IMR-90 (cell line): ENCODE results near the gene CSH2. TPM values are rescaled to one million over a fixed set of nuclear protein-coding genes. Genes with fewer than 3 reads are reported as not detected.

Experiments
- ATAC-seq: fragments of 200-7000 bp; cut with Tn5 transposase; 2 replicates; pipeline ENCODE4 v1.9.1; 2020; ENCODE audit warnings: low read depth, mild to moderate bottlenecking, moderate library complexity
- BruUV-seq: library from RNA; stranded (reverse); fragments of 400-500 nt; replicated peaks from 2 replicates; lab custom pipeline; 2021; lab: Mats Ljungman, UMichigan
- CTCF ChIA-PET: fragments of 300-600 bp; formaldehyde crosslinking; extraction: SDS; loops from one replicate; lab custom pipeline; 2021; ENCODE audit warnings: antibody characterized with exemption; lab: Yijun Ruan, JAX
- POLR2A ChIA-PET: fragments of 300-600 bp; sonication (Branson Sonifier 250); formaldehyde crosslinking; loops from one replicate; lab custom pipeline; 2022; ENCODE audit warnings: antibody characterized with exemption; ENCODE audit not compliant: unreplicated experiment; lab: Charles Lee
- DNase-seq: peaks from one replicate; pipeline ENCODE4 v3.0.0; 2013
- H2AFZ ChIP-seq: replicated peaks from 2 replicates; pipeline ENCODE3; 2013; ENCODE audit warnings: low read length, mild to moderate bottlenecking; ENCODE audit not compliant: poor library complexity
- H2AK5ac ChIP-seq: 2 replicates; pipeline ENCODE4 v1.6.1; 2013; ENCODE audit warnings: low read depth, low read length, inconsistent platforms
- H2AK9ac ChIP-seq: replicated peaks from 2 replicates; pipeline ENCODE3; 2013; ENCODE audit warnings: mild to moderate bottlenecking, low read depth, low read length, moderate library complexity; ENCODE audit not compliant: poor library complexity
- H2BK120ac ChIP-seq: 2 replicates; pipeline ENCODE4 v1.6.1; 2013; ENCODE audit warnings: low read depth, low read length, inconsistent platforms
- H2BK15ac ChIP-seq: 3 replicates; pipeline ENCODE4 v1.6.1; 2013; ENCODE audit warnings: low read depth, low read length, inconsistent platforms
- H2BK20ac ChIP-seq: 2 replicates; pipeline ENCODE4 v1.6.1; 2013; ENCODE audit warnings: low read depth, mild to moderate bottlenecking, inconsistent platforms, low read length, moderate library complexity
- H2BK5ac ChIP-seq: 2 replicates; pipeline ENCODE4 v1.6.1; 2013; ENCODE audit warnings: mild to moderate bottlenecking, low read depth, low read length, inconsistent platforms; ENCODE audit not compliant: poor library complexity, severe bottlenecking
- H3K14ac ChIP-seq: replicated peaks from 2 replicates; pipeline ENCODE4 v1.6.1; 2013; ENCODE audit warnings: low read depth, low read length, inconsistent platforms
- H3K18ac ChIP-seq: 2 replicates; pipeline ENCODE4 v1.6.1; 2013; ENCODE audit warnings: low read depth, low read length, control low read depth
- H3K23ac ChIP-seq: 2 replicates; pipeline ENCODE4 v1.6.1; 2013; ENCODE audit warnings: low read depth, low read length, inconsistent platforms
- H3K27ac ChIP-seq: 2 replicates; pipeline ENCODE4 v1.5.1; 2013; ENCODE audit warnings: mild to moderate bottlenecking, control low read depth, low read length; ENCODE audit not compliant: insufficient read depth
- H3K27me3 ChIP-seq: 2 replicates; pipeline ENCODE4 v1.6.1; 2013; ENCODE audit warnings: low read length; ENCODE audit not compliant: control insufficient read depth, insufficient read depth
- H3K36me3 ChIP-seq: 2 replicates; pipeline ENCODE4 v1.6.1; 2013; ENCODE audit warnings: low read length, mixed read lengths; ENCODE audit not compliant: control insufficient read depth, insufficient read depth
- H3K4ac ChIP-seq: 2 replicates; pipeline ENCODE4 v1.6.1; 2013; ENCODE audit warnings: low read depth, low read length, inconsistent platforms
- H3K4me1 ChIP-seq: 2 replicates; pipeline ENCODE4 v1.6.1; 2013; ENCODE audit warnings: low read length, mixed read lengths; ENCODE audit not compliant: control insufficient read depth, insufficient read depth
- H3K4me2 ChIP-seq: 2 replicates; pipeline ENCODE4 v1.6.1; 2013; ENCODE audit warnings: low read depth, mild to moderate bottlenecking, control low read depth, low read length, moderate library complexity
- H3K4me3 ChIP-seq: 2 replicates; pipeline ENCODE4 v1.5.1; 2013; ENCODE audit warnings: low read depth, mild to moderate bottlenecking, control low read depth, low read length, moderate library complexity; ENCODE audit not compliant: insufficient read depth
- H3K56ac ChIP-seq: 2 replicates; pipeline ENCODE4 v1.6.1; 2013; ENCODE audit warnings: low read length, inconsistent platforms; ENCODE audit not compliant: insufficient read depth; ENCODE audit errors: extremely low read depth
- H3K79me1 ChIP-seq, 2 experiments: 2 replicates each; pipeline ENCODE4 v1.6.1; 2013; ENCODE audit warnings: low read length in 2 of 2, inconsistent platforms in 1 of 2, low read depth in 1 of 2
- H3K9ac ChIP-seq: 2 replicates; pipeline ENCODE4 v1.6.1; 2013; ENCODE audit warnings: low read depth, low read length, control low read depth
- H3K9me1 ChIP-seq: 2 replicates; pipeline ENCODE4 v1.6.1; 2013; ENCODE audit warnings: low read length, inconsistent platforms; ENCODE audit not compliant: insufficient read depth
- H3K9me3 ChIP-seq: 2 replicates; pipeline ENCODE4 v1.6.1; 2013; ENCODE audit warnings: low read length; ENCODE audit not compliant: control insufficient read depth, insufficient read depth
- H4K20me1 ChIP-seq: 2 replicates; pipeline ENCODE4 v1.6.1; 2013; ENCODE audit warnings: low read length, inconsistent platforms; ENCODE audit not compliant: insufficient read depth
- H4K5ac ChIP-seq: 2 replicates; pipeline ENCODE4 v1.6.1; 2013; ENCODE audit warnings: mild to moderate bottlenecking, low read depth, low read length, control low read depth
- H4K8ac ChIP-seq, 2 experiments: 2 replicates each; pipeline ENCODE4 v1.6.1; 2013; ENCODE audit warnings: low read depth in 2 of 2, low read length in 2 of 2, control low read depth in 1 of 2, inconsistent platforms in 1 of 2
- H4K91ac ChIP-seq: 2 replicates; pipeline ENCODE4 v1.6.1; 2013; ENCODE audit warnings: low read depth, low read length, inconsistent platforms; ENCODE audit not compliant: insufficient read depth
- CEBPB ChIP-seq: IDR thresholded peaks from 2 replicates; pipeline ENCODE4 v1.6.1; 2012; ENCODE audit warnings: low read depth, low read length, improper control_type of control experiment
- ELK1 ChIP-seq: fragments of 150-350 bp; IDR thresholded peaks from 2 replicates; pipeline ENCODE4 v1.6.1; 2016; ENCODE audit warnings: low read depth, mild to moderate bottlenecking, low read length, moderate library complexity, borderline replicate concordance
- MAFK ChIP-seq: IDR thresholded peaks from 2 replicates; pipeline ENCODE4 v1.6.1; 2012; ENCODE audit warnings: low read depth, low read length, improper control_type of control experiment
- RAD21 ChIP-seq: IDR thresholded peaks from 2 replicates; pipeline ENCODE4 v1.6.1; 2012; ENCODE audit warnings: low read length, improper control_type of control experiment
- RCOR1 ChIP-seq: IDR thresholded peaks from 2 replicates; pipeline ENCODE4 v1.6.1; 2012; ENCODE audit warnings: mild to moderate bottlenecking, low read length, improper control_type of control experiment; ENCODE audit not compliant: insufficient replicate concordance
- WGBS, 2 experiments: methylation state at CpG; one replicate each; pipeline versions ENCODE4 v1.1.5 to v1.1.7; 2013; ENCODE audit warnings: missing lambda C conversion rate in 2 of 2; ENCODE audit not compliant: insufficient read length in 1 of 2; ENCODE audit errors: extremely low coverage in 2 of 2; 5-methylcytosine and 5-hydroxymethylcytosine counted together
- dilution Hi-C: fragments of 300-500 bp; cut with HindIII; formaldehyde crosslinking; loops from one replicate; pipeline ENCODE4 v1.14.3; 2018; ENCODE audit warnings: low sequenced_read_pairs; ENCODE audit not compliant: unreplicated experiment
- in situ Hi-C: fragments of 300-500 bp; cut with MboI; formaldehyde crosslinking; loops from 3 replicates; pipeline ENCODE4 v1.14.3; 2019; ENCODE audit warnings: low sequenced_read_pairs, inconsistent platforms, mixed read lengths
- intact Hi-C: fragments of 100-400 bp; cut with micrococcal nuclease; formaldehyde crosslinking; loops from 2 replicates; pipeline ENCODE4 v1.10.0; 2022
- polyA plus RNA-seq, 3 experiments: library from polyadenylated mRNA; depleted of rRNA; stranded (reverse); fragments of >200 nt; gene quantifications; 2 replicates each; pipeline ENCODE4 v1.2.3, GENCODE V29; 2012; ENCODE audit warnings: low replicate concordance in 1 of 3
- total RNA-seq: library from RNA; depleted of rRNA; stranded (reverse); fragments of >200 nt; gene quantifications from 2 replicates; pipeline ENCODE4 v1.2.3, GENCODE V29; 2012

The CSH2 gene
- total and polyA plus RNA-seq, 2 of the 4 experiments (the other 2 are of a cell fraction) = not detected

GRCh38 chr17:63831505-63831904 is 42.0 kb downstream of the CSH2 start:
- peaks cover 44% of the 10 kb centered on the region for H4K20me1 ChIP-seq
- H2BK120ac ChIP-seq = no peak overlapping the region
- peaks cover 27 to 72% of the 10 kb centered on the region in 2 experiments for H3K79me1 ChIP-seq
- no peak overlapping the region for H3K56ac ChIP-seq
- H4K5ac ChIP-seq = no peak overlapping the region
- no peaks in the 10 kb centered on the region for H3K9me3 ChIP-seq
- no peak overlapping the region for H2BK15ac ChIP-seq
- ATAC-seq (no peak), DNase-seq (no peak)
- no peak overlapping the region for H2AK5ac ChIP-seq
- H4K8ac ChIP-seq = no peak overlapping the region
- no peak overlapping the region for H4K91ac ChIP-seq
- H2AFZ ChIP-seq = no peak overlapping the region
- no peak overlapping the region for H3K9ac ChIP-seq
- no TSS peak for BruUV-seq
- WGBS, 2 experiments = 100% methylated on average over 5 of the region's 8 CpGs; no CpG with 5 or more reads in 1 of the 2 experiments
- no peak overlapping the region for H3K14ac ChIP-seq
- ChIA-PET POLR2A (no interaction called here), CTCF (no interaction called here)
- H3K4ac ChIP-seq = no peak overlapping the region
- no peaks in the 10 kb centered on the region for H3K27me3 ChIP-seq
- no peak overlapping the region for H2AK9ac ChIP-seq
- no peak overlapping the region for H3K4me2 ChIP-seq
- no peak overlapping the region for H3K27ac ChIP-seq
- intact Hi-C loops = no loop called here
- peaks cover 66% of the 10 kb centered on the region for H3K36me3 ChIP-seq
- dilution Hi-C loops = no loop called here
- H3K9me1 ChIP-seq = no peaks in the 10 kb centered on the region
- in situ Hi-C loops = no loop called here
- H3K18ac ChIP-seq = no peak overlapping the region
- no peak overlapping the region for H3K4me3 ChIP-seq
- peaks cover 1% of the 10 kb centered on the region; the same call in 1 of the 2 replicates for H3K4me1 ChIP-seq
- no peak overlapping the region for H2BK5ac ChIP-seq
- H2BK20ac ChIP-seq = no peak overlapping the region
- no peak for TF ChIP-seq ELK1
- TF ChIP-seq RAD21 = no peak
- TF ChIP-seq RCOR1 = no peak
- TF ChIP-seq MAFK = no peak
- TF ChIP-seq CEBPB = no peak
- no peak overlapping the region for H3K23ac ChIP-seq
